Measurements from ENCODE around the gene JMJD7. TPM values are rescaled to one million over a fixed set of nuclear protein-coding genes. Genes with fewer than 3 reads are reported as not detected.
A peak's percentile ranks its signal among the peaks of the same experiment; 100 is the strongest.

The JMJD7 gene
- total RNA-seq, 1 donor from 2014 or later, result 4.4 TPM

DNA sequence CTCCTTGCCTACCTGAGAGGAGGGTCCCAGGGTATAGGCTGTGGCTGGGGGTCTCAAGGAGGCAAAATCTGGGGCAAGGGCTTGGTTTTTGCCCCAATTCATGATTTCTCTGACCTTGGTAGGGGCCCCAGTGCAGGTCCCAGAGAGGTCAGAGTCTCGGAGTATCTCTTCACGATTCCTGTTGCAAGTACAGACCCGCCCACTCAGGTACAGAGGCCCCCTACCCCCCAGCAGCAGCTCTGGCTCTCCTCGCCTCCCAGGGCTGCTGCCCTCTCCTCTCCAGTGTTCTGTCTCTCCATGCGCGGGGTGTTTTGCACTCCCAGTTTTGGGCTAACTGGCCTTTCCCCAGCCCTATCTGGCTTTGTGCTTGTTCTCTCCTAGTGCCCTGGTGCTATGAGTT lies 5.4 kb upstream of the JMJD7 start:
- no peak for DNase-seq (ENCODE audit: low read depth)

DNA sequence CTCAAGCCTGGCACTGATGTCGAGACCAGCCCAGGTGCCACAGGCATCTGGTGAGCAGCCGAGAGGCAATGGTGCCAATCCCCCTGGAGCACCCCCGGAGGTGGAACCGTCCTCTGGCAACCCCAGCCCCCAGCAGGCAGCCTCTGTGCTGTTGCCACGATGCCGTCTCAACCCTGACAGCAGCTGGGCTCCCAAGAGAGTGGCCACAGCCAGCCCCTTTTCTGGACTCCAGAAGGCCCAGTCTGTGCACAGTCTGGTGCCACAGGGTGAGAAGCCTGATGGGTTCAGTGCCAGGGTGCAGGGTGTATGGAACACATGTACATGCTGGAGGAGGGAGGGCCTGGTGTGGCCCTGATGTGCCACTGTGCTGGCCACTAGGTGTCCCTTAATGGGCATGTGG lies 4.9 kb upstream of the JMJD7 start:
- no peak for DNase-seq (ENCODE audit: low read depth)

DNA sequence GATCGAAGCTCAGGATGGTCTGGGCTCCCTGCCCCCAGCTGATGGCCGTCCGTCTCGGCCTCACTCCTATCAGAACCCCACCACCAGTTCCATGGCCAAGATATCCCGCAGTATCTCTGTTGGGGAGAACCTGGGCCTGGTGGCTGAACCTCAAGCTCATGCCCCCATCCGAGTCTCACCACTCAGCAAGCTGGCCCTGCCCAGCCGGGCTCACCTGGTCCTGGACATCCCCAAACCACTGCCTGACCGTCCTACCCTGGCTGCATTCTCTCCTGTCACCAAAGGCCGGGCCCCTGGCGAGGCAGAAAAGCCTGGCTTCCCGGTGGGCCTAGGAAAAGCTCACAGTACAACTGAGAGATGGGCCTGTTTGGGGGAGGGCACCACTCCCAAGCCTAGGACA lies 4.4 kb upstream of the JMJD7 start:
- no peak for DNase-seq (ENCODE audit: low read depth)

DNA sequence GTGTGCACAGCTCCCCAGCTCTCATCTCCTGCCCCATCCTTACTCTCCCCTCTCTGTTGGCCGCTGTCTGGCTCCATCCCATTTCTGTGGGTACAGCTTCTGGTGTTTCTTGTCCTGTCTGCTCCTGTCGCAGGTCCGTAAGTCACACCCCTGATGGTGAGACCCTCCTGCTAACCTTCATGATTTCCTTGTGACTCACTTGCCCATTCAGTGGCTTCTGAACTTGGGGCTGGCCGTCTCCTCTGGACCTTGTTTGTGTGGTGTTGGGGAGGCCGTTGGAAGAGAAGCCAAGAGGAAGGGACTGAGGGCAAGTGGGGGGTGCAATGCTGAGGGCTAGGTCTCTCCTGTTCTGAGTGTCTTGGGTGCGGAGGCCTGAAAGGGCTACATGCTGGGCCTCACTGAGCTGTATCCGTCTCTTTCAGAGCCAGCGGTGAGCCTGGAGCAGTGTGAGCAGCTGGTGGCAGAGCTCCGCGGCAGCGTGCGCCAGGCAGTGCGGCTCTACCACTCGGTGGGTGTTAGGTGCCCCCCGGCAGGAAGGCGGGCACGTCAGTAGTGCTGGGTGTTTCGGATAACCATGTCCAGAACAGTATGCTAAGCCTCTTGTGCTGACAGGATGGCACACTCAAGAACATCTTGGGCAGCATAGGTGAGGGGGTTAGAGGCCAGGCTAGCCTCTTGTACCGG lies 3.7 kb upstream of the JMJD7 start:
- no peak for DNase-seq (ENCODE audit: low read depth)

DNA sequence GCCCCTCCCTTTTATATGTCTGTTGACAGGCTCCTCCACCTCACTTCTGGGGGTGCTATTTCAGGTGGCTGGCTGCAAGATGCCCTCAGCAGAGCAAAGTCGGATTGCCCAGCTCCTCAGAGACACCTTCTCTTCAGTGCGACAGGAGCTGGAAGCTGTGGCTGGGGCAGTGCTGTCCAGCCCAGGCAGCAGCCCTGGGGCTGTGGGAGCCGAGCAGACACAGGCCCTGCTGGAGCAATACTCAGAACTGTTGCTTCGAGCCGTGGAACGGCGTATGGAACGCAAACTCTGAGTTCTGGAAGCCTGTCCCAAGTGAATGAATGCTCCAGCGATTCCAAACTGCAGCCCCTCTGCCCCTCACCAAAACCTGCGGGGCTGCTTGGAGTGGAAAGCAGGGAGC lies 2.7 kb upstream of the JMJD7 start:
- DNase-seq (ENCODE audit: low read depth), result no peak

DNA sequence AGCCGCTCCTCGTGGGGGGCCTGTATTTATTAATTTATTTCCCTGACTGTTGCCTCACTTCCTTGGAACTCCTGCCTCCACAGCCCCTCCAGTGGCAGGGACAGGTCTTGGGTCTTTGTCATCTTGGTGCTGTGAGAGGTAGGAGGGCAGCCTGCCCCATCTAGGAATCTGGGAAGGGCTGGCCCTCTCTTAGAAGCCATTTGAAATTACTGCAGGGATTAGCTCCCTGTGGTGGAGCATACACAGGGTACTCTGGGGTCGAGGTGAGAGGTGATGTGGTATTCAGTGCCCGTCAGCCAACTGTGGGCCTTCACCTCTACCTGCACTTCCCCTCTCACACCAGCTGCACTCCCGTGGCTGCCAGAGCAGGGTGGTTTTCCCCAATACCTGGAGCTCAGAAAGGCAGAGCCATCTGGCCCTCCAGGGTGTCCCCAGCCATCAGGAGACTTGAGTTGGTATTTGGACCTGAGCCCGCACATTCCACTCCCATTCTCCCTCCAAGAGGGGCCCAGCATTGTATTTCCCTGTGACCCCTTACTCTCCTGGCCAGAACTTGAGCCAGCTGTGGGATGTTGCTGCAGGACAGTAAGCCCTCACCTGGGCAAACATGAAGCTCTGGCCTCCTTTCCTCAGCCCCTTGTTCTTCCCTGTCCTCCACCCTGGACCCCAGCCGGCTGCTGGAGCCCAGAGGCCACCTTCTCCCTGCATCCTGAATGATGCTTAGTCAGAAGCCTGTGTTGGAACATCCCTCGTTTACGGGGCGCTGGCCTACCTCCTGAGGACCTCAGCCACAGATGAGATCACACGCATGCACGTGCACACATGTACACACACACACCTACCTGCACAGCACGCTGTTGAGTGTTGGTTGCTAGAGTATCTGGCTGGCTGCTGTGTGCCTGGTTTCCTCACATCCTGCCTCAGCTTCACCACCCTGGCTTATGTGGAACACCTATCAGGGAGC lies 2.0 kb upstream of the JMJD7 start:
- no peak for DNase-seq (ENCODE audit: low read depth)

DNA sequence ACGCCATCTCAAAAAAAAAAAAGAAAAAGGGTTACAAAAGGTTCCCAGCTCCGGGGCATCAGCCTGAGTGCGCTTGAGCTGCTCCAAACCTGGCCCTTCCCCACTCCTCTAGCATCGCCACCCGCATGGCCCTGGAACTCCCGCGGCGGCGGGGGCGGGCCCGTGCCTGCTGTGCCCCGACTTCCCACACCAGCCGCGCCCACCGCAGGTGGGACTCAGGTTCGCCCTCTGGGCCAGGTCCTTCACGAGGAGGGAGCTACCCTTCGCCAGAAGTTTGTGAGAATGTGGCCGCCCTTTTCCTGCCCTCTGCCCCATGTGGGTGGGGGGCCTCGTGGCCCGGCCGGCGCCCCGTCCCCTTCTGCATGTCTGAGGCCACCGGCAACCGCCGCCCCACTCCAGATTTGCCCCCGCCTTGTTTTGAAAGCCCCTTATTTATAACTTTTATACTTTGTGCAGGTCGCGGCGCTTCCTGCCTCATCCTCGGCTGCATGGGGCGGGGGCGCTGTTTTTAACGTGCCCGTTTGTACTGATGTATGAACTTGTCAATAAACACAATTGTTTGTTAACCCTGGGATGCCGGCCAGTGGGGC lies 507 bp upstream of the JMJD7 start:
- DNase-seq (ENCODE audit: low read depth), result no peak

DNA sequence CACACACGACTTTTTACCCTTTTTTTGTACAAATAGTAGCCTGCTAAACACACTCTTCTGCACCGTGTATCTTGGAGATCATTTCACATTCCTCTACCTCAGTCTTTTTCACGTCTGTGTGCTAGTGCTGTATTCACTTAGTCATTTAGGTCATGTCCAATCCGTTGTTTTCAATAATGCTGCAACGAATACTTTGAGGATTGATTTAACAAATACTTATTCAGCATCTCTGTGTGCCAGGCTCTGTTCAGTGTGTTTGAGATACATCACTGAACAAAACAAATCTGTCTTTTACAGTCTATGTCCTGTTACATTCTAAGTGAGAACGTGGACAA lies 882 bp downstream of the JMJD7 start:
- peak; percentile 20 for DNase-seq (ENCODE audit: low read depth)

DNA sequence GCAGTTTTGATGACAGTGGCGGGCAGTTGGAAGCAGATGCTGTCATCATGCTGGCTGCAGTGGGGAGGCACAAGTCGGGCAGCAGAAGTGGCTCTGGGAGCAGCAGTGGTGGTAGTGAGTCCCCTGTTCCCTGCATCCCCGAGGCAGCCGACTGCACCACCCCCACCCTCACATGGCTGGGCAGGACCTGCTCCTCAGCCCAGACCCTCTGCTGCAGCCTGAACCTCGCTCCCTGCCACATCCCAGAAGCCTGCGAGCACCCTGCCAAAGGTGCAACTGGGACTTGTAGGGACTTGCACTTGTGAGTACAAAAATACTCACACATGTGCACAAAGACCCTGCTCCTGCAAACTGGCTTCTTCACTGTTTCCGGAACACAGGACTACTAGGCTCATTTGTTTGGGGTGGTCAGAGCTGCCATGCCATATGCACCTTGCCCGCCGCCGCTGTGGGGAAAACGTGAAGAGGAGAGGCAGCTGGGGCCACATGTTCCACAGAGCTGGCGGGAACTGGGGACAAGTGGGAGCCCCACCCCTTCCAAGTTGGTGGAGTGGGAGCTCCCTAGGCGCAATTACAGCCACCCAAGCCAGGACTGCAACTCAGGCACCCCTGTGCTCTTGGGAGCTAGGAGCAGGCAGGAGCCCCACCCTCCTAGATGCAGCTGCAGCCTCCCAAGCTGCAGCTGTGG lies 2.2 kb downstream of the JMJD7 start:
- no peak for DNase-seq (ENCODE audit: low read depth)

DNA sequence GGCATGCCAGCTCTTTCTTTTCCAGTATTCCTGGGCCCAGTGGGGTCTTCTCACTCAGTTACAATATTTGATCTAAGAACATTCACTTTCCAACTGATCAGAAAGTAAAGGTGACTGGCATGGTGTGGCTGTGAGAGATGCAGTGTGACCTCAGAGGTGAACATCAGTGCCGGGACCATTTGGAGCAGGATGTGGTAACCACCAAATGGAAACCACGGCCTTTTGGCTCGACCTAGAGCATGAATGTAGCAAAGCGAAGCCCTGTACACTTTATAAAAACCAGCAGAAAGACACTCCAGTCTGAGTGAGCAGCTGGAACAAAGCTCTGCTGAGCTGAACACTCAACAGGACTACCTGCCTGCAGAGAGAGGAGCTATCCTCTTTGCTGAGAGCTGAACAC lies 3.4 kb downstream of the JMJD7 start:
- DNase-seq (ENCODE audit: low read depth), result peak; percentile 12

DNA sequence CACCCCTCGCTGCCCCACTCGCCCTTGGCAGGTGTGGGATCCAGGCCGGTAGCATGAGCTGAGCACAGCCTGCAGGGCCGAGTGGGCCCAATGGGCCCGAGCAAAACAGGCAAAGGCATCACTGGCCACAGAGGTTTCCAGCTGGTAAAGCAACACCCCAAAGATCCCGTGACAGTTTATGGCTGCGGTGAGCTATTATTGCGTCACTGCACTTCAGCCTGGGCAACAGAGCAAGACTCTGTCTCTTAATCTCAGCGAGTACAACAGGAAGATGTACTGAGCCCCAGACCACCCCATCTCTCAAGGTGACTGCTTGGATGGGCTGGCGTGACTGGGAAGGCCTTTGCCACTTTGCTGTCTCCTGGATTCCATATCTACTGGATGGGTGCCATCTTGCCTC lies 4.3 kb downstream of the JMJD7 start:
- no peak for DNase-seq (ENCODE audit: low read depth)

DNA sequence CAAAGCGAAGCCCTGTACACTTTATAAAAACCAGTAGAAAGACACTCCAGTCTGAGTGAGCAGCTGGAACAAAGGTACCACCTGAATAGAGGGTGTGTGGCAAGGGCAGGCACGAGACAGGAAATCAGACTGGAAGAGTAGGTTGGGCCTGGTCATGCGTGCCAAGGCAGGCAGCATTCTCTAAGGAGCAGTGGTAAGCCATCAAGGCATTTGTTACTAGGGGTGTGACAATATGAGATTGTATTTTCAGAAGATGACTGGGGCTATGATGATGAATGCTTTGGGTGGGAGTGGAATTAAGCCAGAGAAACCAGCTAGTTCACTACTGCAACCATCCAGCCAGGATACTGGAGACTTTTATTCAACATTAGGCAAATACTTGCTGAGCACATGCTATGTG lies 5.0 kb downstream of the JMJD7 start:
- peak; percentile 60 for DNase-seq (ENCODE audit: low read depth)

DNA sequence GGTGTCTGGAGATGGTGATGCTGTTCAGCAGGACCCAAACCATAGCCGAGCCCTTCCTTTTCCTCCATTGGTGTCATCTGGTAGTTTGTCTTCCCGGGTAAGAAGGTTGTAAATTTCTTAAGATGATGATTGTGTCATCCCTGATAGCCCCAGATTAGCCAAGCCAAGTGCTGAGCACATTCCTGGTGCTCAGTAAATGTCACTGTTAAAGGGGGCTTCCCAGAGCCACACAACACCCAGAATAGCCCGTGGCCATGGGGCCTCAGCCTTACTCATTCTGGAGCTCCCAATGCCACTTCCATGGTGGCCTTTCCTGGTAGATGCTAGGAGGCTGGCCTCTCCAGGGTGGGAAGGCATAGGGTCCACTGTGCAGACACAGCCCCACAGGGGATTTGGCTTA lies 6.2 kb downstream of the JMJD7 start:
- no peak for DNase-seq (ENCODE audit: low read depth)

DNA sequence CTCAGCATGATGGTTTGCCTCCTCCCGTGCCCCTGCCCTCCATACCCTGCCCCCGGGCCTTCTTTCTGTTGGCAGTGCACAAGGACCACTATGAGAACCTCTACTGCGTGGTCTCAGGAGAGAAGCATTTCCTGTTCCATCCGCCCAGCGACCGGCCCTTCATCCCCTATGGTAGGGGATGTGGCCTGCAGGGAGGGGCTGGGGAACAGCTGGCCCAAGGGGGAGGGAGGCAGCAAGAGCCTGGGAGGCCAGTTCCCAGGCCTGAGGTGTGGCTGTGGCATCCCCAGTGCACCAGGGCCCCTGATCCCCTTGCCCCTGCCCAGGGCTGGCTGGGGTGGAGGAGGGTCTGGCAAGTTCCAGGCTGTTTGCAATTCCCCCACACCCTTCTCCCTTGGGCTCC lies 8.2 kb downstream of the JMJD7 start:
- DNase-seq (ENCODE audit: low read depth), result no peak

DNA sequence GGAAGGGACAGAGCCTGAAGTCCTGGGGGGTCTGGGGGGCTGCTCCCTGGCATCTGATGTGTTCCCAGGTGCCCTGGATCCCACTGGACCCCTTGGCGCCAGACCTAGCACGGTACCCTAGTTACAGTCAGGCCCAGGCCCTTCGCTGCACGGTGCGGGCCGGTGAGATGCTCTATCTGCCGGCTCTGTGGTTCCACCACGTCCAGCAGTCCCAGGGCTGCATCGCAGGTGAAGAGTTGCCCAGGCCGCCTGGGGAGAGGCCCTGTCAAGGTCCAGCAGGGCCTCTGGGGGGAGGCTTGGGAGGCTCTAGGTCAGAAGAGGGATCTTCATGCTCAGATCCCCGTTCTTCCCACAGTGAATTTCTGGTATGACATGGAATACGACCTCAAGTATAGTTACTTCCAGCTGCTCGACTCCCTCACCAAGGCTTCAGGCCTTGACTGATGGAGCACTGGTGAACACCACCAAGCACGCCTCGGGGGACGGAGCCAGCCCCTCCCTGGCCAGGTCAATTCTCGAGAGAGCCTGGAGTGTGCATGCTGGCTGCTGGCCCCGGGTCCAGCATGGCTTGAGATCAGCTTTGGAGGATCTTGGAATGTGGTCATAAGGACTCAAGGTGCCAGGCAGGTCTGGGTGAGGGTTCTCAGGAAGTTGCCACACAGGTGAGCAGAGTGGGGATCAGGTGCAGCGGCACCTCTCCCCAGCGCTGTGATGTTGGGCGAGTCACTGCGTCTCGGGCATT lies 9.0 kb downstream of the JMJD7 start:
- DNase-seq (ENCODE audit: low read depth), result no peak

DNA sequence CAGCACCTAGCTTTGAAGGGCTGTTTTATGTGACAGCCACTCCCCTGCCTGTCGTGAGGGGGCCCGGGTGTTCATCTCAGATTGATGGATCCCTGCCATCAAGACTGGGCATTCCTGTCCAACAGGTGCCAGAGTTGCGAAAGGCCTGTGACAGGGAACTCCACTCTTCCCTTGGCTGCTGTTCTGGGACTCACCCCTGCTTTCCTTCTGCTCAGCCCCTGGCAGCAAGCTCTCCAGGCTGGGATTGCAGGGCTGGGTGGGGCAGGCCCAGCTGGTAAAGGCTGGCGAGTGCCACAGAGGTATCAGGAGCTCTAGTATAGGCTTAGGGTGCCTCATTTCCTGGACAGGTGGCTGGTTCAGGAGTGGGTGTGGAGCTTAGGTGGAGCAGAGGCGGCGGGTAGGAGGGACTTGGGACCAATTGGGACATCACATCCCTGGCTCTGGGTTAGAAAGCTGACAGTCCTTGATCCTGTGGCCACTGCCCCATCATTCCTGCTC lies 10.6 kb downstream of the JMJD7 start, which contains the start of gene PLA2G4B:
Gene PLA2G4B, plus strand, starts transcription at position 448 of the 498 bp plus-strand sequence. CDS start 67 bp downstream, outside the sequence.
- peak; percentile 16 for DNase-seq (ENCODE audit: low read depth)

DNA sequence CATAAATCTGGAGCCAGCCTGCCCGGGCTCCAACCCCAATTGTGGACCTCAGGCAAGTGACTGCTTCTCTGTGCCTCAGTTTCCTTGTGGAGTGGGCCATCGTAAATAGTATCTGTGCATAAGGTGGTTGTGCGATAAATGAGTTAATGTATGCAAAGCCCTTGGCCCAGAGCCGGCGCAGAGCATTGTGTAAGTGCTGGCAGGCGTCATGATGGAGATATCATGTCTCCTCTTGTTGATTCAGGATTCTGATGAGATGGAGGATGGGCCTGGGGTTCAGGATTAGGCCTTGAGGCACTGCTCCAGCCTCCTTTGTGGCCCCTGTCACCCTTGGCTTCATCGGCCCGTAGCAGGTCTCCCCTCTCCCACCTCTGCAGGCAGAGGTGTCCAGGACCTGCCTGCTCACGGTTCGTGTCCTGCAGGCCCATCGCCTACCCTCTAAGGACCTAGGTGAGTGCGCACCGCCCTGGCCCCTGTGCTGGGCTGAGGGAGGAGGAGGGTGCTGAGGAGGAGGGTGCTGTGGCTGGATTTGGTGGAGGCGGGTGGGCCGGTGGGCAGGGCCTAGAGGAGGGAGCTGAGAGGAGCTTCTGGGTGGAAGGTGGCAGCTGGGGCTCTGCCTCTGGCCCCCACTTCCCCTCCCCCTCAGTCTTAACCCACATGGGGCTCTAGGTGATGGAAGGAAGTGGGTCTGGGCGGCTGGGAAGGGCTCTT lies 12.0 kb downstream of the JMJD7 start:
- no peak for DNase-seq (ENCODE audit: low read depth)

DNA sequence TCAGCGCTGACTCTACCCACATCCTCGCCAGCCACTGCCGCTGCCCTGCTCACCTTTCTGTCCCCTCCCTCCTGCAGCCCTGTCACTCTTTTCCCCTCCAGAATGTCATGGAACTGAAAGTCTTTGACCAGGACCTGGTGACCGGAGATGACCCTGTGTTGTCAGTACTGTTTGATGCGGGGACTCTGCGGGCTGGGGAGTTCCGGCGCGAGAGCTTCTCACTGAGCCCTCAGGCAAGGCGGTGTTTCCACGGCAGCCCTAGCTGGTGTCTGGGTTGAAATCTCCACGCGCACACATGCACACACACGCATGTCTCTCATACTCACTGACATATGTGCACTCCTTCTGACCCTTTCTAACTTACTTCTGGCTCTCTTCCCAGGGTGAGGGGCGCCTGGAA lies 12.8 kb downstream of the JMJD7 start:
- DNase-seq (ENCODE audit: low read depth), result no peak

DNA sequence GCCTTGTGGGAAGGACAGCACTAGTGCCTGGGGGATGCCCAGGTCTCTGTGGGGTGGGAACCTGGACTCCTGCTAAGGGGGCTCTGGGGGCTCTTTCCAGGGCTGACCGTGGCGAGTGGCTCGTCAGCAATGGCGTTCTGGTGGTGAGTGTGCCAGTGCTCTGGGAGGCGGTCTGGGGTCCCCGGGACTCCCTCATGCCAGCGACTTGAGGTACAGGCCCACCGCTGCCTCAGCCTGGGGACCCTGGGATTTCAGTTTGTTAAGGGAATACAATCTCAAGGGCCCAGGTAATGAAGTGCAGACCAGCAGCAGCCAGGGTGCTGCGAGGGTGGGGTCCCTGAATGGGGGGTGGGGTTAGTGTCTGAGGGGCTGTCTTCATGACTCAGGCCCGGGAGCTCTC lies 13.2 kb downstream of the JMJD7 start:
- DNase-seq (ENCODE audit: low read depth), result no peak

DNA sequence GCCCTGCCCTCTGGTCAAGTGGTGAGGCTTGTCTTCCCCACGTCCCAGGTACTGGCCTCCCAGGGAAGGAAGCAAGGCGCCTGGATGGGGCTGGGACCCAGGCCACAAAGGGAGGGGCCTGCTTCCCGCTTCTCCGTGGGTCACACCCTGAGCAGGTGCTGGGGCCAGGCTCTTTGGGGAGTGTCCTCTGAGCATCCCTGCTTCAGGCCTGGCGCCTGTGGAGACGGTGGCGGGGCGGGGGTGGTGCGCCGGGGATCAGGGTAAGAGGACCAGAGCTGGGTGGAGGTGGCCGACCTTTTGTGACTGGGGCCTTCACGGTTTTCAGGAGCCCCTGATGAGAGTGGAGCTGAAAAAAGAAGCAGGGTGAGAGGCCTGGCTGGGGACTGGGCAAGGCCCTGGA lies 14.3 kb downstream of the JMJD7 start:
- DNase-seq (ENCODE audit: low read depth), result no peak

DNA sequence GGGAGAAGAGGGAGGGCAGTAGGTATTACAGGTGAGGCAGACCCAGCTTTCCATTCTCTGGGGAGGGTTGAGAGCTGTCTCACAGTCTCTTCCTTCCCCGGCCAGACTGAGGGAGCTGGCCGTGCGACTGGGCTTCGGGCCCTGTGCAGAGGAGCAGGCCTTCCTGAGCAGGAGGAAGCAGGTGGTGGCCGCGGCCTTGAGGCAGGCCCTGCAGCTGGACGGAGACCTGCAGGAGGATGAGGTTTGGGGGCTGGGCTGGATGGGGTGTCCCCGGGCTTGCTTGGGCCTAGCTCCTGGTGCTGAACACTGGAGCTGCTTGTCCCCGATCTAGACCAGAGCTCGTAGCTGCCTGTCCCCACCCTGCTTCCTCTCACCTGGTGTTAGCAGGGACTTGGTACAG lies 15.7 kb downstream of the JMJD7 start:
- DNase-seq (ENCODE audit: low read depth), result no peak

Measured in renal cortical epithelial cell (primary cell).